Activated CD4-positive, alpha-beta T cell treated with anti-CD3 and anti-CD28 coated beads, Interleukin-2, amount 50 U/mL, for 24 hours (primary cell): ENCODE results near the gene TYK2.

Experiments used
- DNase-seq, 2 donors: peaks; one replicate each; pipeline ENCODE4 v3.0.0-alpha.2; 2020; ENCODE audit warnings: low read depth in 1 of 2, low spot score in 1 of 2

Gene TYK2

GRCh38 chr19:10316229-10317044 is 63.9 kb downstream of the TYK2 start:
- no peak for DNase-seq

- DNase-seq = peak; percentile 85 to 89
Observed at GRCh38 chr19:10315335-10316214, 64.8 kb downstream of the TYK2 start, which contains the start of gene FDX2. FDX2 (minus strand) TSS chr19:10316015; CDS start chr19:10315996, 19 bp downstream.

GRCh38 chr19:10309423-10309822 is 70.9 kb downstream of the TYK2 start, which contains the start of gene ZGLP1:
ZGLP1 (minus strand) TSS chr19:10309815.
- DNase-seq = no peak

- no peak for DNase-seq
Observed at GRCh38 chr19:10306327-10306726, 74.0 kb downstream of the TYK2 start.

GRCh38 chr19:10305139-10305806 is 75.1 kb downstream of the TYK2 start:
- DNase-seq = no peak
